ENCODE results near the gene RHEBL1.

- TF ChIP-seq POLR2A (IDR thresholded peaks at IDR 0.05) (no peak), CTCF (IDR thresholded peaks at IDR 0.05) (no peak)
These were observed 23.1 kb upstream of the RHEBL1 start for GRCh38 chr12:49092816-49093406.

Data from suprapubic skin (tissue), 3 donors.